H1 (cell line): ENCODE data around the gene CMPK2. TPM values are rescaled to one million over a fixed set of nuclear protein-coding genes. Genes with fewer than 3 reads are reported as not detected.

Experiments
- CTCF ChIA-PET: fragments of 300-600 bp; sonication (Branson Sonifier 250); formaldehyde crosslinking; loops from one replicate; lab custom pipeline; 2021; ENCODE audit not compliant: partially characterized antibody; lab: Charles Lee
- POLR2A ChIA-PET: fragments of 300-600 bp; sonication (Branson Sonifier 250); formaldehyde crosslinking; loops from one replicate; lab custom pipeline; 2021; ENCODE audit warnings: inconsistent platforms; ENCODE audit not compliant: partially characterized antibody; lab: Charles Lee
- DNase-seq, 2 experiments: peaks; one replicate each; pipeline versions ENCODE4 v3.0.0 to v3.0.0-alpha.2; 2010 to 2022; ENCODE audit warnings: low spot score in 2 of 2, low read depth in 1 of 2, mixed read lengths in 1 of 2
- FAIRE-seq: peaks from 2 replicates; lab custom pipeline; 2011; peaks lifted over from hg19 to GRCh38; lab: Jason Lieb, UNC
- H2AFZ ChIP-seq: 2 replicates; pipeline ENCODE4 v1.8.1; 2012; ENCODE audit warnings: low read length, inconsistent platforms
- H2AK5ac ChIP-seq: 2 replicates; pipeline ENCODE4 v1.6.1; 2013; ENCODE audit warnings: low read depth, low read length
- H2BK120ac ChIP-seq: replicated peaks from 2 replicates; pipeline ENCODE3; 2013; ENCODE audit warnings: low read depth, low read length, inconsistent platforms
- H2BK12ac ChIP-seq: 2 replicates; pipeline ENCODE4 v1.6.1; 2013; ENCODE audit warnings: low read depth, low read length
- H2BK15ac ChIP-seq: 2 replicates; pipeline ENCODE4 v1.6.1; 2013; ENCODE audit warnings: low read length
- H2BK20ac ChIP-seq: 2 replicates; pipeline ENCODE4 v1.6.1; 2013; ENCODE audit warnings: low read length
- H2BK5ac ChIP-seq: 2 replicates; pipeline ENCODE4 v1.6.1; 2013; ENCODE audit warnings: low read depth, low read length
- H3K14ac ChIP-seq: 2 replicates; pipeline ENCODE4 v1.6.1; 2013; ENCODE audit warnings: inconsistent platforms; ENCODE audit not compliant: insufficient read length
- H3K18ac ChIP-seq: 2 replicates; pipeline ENCODE4 v1.6.1; 2013; ENCODE audit warnings: low read length; ENCODE audit errors: extremely low read depth
- H3K23ac ChIP-seq: 2 replicates; pipeline ENCODE4 v1.6.1; 2013; ENCODE audit warnings: inconsistent platforms; ENCODE audit not compliant: insufficient read length
- H3K23me2 ChIP-seq: 2 replicates; pipeline ENCODE4 v1.6.1; 2013; ENCODE audit warnings: low read depth, low read length
- H3K27ac ChIP-seq: 2 replicates; pipeline ENCODE4 v1.6.1; 2011; ENCODE audit warnings: low read depth, low read length, inconsistent platforms
- H3K27me3 ChIP-seq, 4 experiments: replicated peaks in 1 of 4; 1 replicate in 1 of 4; 2 replicates in 3 of 4; pipeline versions ENCODE4 v1.6.1 to v1.8.1; 2011 to 2013; ENCODE audit warnings: low read length in 3 of 4, mild to moderate bottlenecking in 3 of 4, inconsistent platforms in 2 of 4, mixed read lengths in 2 of 4, moderate library complexity in 1 of 4; ENCODE audit not compliant: control insufficient read depth in 3 of 4, insufficient read depth in 3 of 4; ENCODE audit errors: extremely low read depth in 1 of 4
- H3K36me3 ChIP-seq, 4 experiments: 2 replicates each; pipeline versions ENCODE4 v1.6.1 to v1.8.1; 2011 to 2013; ENCODE audit warnings: mild to moderate bottlenecking in 4 of 4, low read length in 3 of 4, moderate library complexity in 2 of 4, control low read depth in 1 of 4, inconsistent platforms in 1 of 4; ENCODE audit not compliant: insufficient read depth in 4 of 4, control insufficient read depth in 2 of 4
- H3K4ac ChIP-seq: replicated peaks from 2 replicates; pipeline ENCODE3; 2013; ENCODE audit warnings: low read length, low read depth, mixed read lengths, inconsistent platforms; ENCODE audit not compliant: insufficient read length
- H3K4me1 ChIP-seq, 4 experiments: replicated peaks in 1 of 4; 1 replicate in 1 of 4; 2 replicates in 3 of 4; pipeline versions ENCODE4 v1.6.1 to v1.8.1; 2011 to 2013; ENCODE audit warnings: low read length in 3 of 4, inconsistent platforms in 2 of 4, mixed read lengths in 1 of 4; ENCODE audit not compliant: insufficient read depth in 4 of 4, control insufficient read depth in 3 of 4
- H3K4me2 ChIP-seq, 2 experiments: 2 replicates each; pipeline versions ENCODE4 v1.6.1 to v1.8.1; 2011 to 2013; ENCODE audit warnings: low read depth in 2 of 2, low read length in 2 of 2, control low read depth in 1 of 2, inconsistent platforms in 1 of 2, mild to moderate bottlenecking in 1 of 2; ENCODE audit not compliant: insufficient read depth in 1 of 2
- H3K4me3 ChIP-seq, 4 experiments: fragments of 200-600, 300-600 bp in 1 of 4; sonication (generic), shearing (Covaris generic), sonication (Bioruptor Twin) in 1 of 4; 2 replicates each; pipeline versions ENCODE4 v1.5.1 to v1.8.1; 2011 to 2016; ENCODE audit warnings: low read length in 4 of 4, low read depth in 3 of 4, control low read depth in 2 of 4, inconsistent platforms in 2 of 4, mild to moderate bottlenecking in 2 of 4, mixed read lengths in 1 of 4, moderate library complexity in 1 of 4; ENCODE audit not compliant: insufficient read depth in 2 of 4; ENCODE audit errors: extremely low read depth in 1 of 4
- H3K56ac ChIP-seq: replicated peaks from 2 replicates; pipeline ENCODE3; 2013; ENCODE audit warnings: low read depth, mild to moderate bottlenecking, mixed read lengths, low read length, inconsistent platforms; ENCODE audit not compliant: insufficient read length
- H3K79me1 ChIP-seq: 2 replicates; pipeline ENCODE4 v1.6.1; 2013; ENCODE audit warnings: low read depth, low read length, control low read depth
- H3K79me2 ChIP-seq, 2 experiments: 2 replicates each; pipeline versions ENCODE4 v1.6.1 to v1.8.1; 2012 to 2013; ENCODE audit warnings: low read length in 2 of 2, mild to moderate bottlenecking in 2 of 2, inconsistent platforms in 1 of 2; ENCODE audit not compliant: insufficient read depth in 2 of 2, control insufficient read depth in 1 of 2
- H3K9ac ChIP-seq, 4 experiments: replicated peaks in 1 of 4; 1 replicate in 1 of 4; 2 replicates in 3 of 4; pipeline versions ENCODE4 v1.6.1 to v1.8.1; 2011 to 2013; ENCODE audit warnings: low read depth in 3 of 4, low read length in 3 of 4, control low read depth in 2 of 4, mild to moderate bottlenecking in 2 of 4, moderate library complexity in 2 of 4, inconsistent platforms in 1 of 4; ENCODE audit errors: extremely low read depth in 1 of 4
- H3K9me3 ChIP-seq, 2 experiments: 2 replicates each; pipeline versions ENCODE4 v1.6.1 to v1.8.1; 2012 to 2013; ENCODE audit warnings: mild to moderate bottlenecking in 2 of 2, moderate library complexity in 2 of 2, control low read depth in 1 of 2, inconsistent platforms in 1 of 2, low read depth in 1 of 2, low read length in 1 of 2, mixed read lengths in 1 of 2; ENCODE audit not compliant: insufficient read depth in 2 of 2
- H4K20me1 ChIP-seq, 2 experiments: replicated peaks in 1 of 2; 2 replicates each; pipeline versions ENCODE3 to v1.8.1; 2011 to 2013; ENCODE audit warnings: inconsistent platforms in 2 of 2, low read length in 2 of 2, mild to moderate bottlenecking in 1 of 2; ENCODE audit not compliant: insufficient read depth in 2 of 2, control insufficient read depth in 1 of 2
- H4K5ac ChIP-seq: 2 replicates; pipeline ENCODE4 v1.6.1; 2013; ENCODE audit warnings: low read length, low read depth, mixed read lengths, inconsistent platforms; ENCODE audit not compliant: insufficient read length
- H4K8ac ChIP-seq: 2 replicates; pipeline ENCODE4 v1.8.0; 2013; ENCODE audit warnings: mild to moderate bottlenecking, moderate library complexity, low read length, inconsistent platforms; ENCODE audit not compliant: insufficient read depth; ENCODE audit errors: extremely low read depth
- H4K91ac ChIP-seq: replicated peaks from 2 replicates; pipeline ENCODE3; 2013; ENCODE audit warnings: low read length, mixed read lengths, inconsistent platforms; ENCODE audit not compliant: insufficient read length
- CREB1 ChIP-seq: IDR thresholded peaks from 2 replicates; pipeline ENCODE4 v1.6.1; 2012; ENCODE audit warnings: inconsistent platforms
- KDM5A ChIP-seq: fragments of 200-600 bp; IDR thresholded peaks from 2 replicates; pipeline ENCODE4 v1.7.1; 2012; ENCODE audit warnings: mild to moderate bottlenecking, low read length, inconsistent platforms, mixed read lengths
- POU5F1 ChIP-seq: IDR thresholded peaks from 2 replicates; pipeline ENCODE4 v1.6.1; 2011; ENCODE audit warnings: low read depth, mild to moderate bottlenecking, low read length, moderate library complexity
- RAD21 ChIP-seq, 2 experiments: IDR thresholded peaks in 1 of 2; conservative IDR thresholded peaks in 1 of 2; 2 replicates each; pipeline ENCODE4 v1.6.1; 2011; ENCODE audit warnings: low read depth in 2 of 2, low read length in 2 of 2, improper control_type of control experiment in 1 of 2, inconsistent platforms in 1 of 2, mild to moderate bottlenecking in 1 of 2, moderate library complexity in 1 of 2
- RFX5 ChIP-seq: IDR thresholded peaks from 2 replicates; pipeline ENCODE4 v1.6.1; 2011; ENCODE audit warnings: low read depth, low read length, improper control_type of control experiment, borderline replicate concordance
- SIN3A ChIP-seq, 2 experiments: IDR thresholded peaks in 1 of 2; conservative IDR thresholded peaks in 1 of 2; 2 replicates each; pipeline ENCODE4 v1.6.1; 2011 to 2012; ENCODE audit warnings: low read length in 2 of 2, improper control_type of control experiment in 1 of 2, low read depth in 1 of 2, mild to moderate bottlenecking in 1 of 2
- SIRT6 ChIP-seq: IDR thresholded peaks from one replicate; pipeline ENCODE4 v1.7.1; 2012; ENCODE audit warnings: low read length, inconsistent platforms
- WGBS, 2 experiments: shearing (Covaris generic) in 1 of 2; methylation state at CpG; one replicate each; pipeline versions ENCODE4 v1.1.6 to v1.1.7; 2013 to 2015; ENCODE audit warnings: low lambda C conversion rate in 2 of 2, mixed read lengths in 2 of 2, inconsistent platforms in 1 of 2, low coverage in 1 of 2, missing lambda C conversion rate in 1 of 2; ENCODE audit not compliant: insufficient replicate concordance in 2 of 2, insufficient coverage in 1 of 2, insufficient read length in 1 of 2; ENCODE audit errors: extremely low coverage in 1 of 2, missing lambda C conversion rate in 1 of 2; 5-methylcytosine and 5-hydroxymethylcytosine counted together
- polyA plus RNA-seq, 7 experiments: library from polyadenylated mRNA; depleted of rRNA in 3 of 7; stranded (reverse) in 5 of 7; unstranded in 2 of 7; fragments of >200 nt in 5 of 7; fragments of 200-250 nt in 2 of 7; gene quantifications; 1 replicate in 5 of 7; 2 replicates in 1 of 7; 4 replicates in 1 of 7; pipeline versions ENCODE4 v1.2.1 to v1.2.3, GENCODE V29; 2011 to 2013; ENCODE audit warnings: missing spikeins in 2 of 7, mixed read lengths in 2 of 7
- total RNA-seq: library from RNA; stranded (reverse); fragmentation: NEBNext Ultra II Directional; extraction: Animal tissue kit (Norgen Biotek cat#: 25700); gene quantifications from 2 replicates; pipeline ENCODE4 v1.2.1, GENCODE V29; 2021

The CMPK2 gene
- total and polyA plus RNA-seq, 2 of the 8 experiments (the other 6 are each of a cell fraction or from before 2014, with no cell fraction given) = 0.28 to 0.53 TPM

GRCh38 chr2:6813573-6813972, 52.1 kb downstream of the CMPK2 start:
- no peak overlapping the region for H4K91ac ChIP-seq
- H3K23me2 ChIP-seq = peaks cover 2% of the 10 kb centered on the region; the same call in 1 of the 2 replicates
- no peak overlapping the region for H2AFZ ChIP-seq
- H3K79me1 ChIP-seq = no peaks in the 10 kb centered on the region
- H3K27ac ChIP-seq = no peak overlapping the region
- H3K56ac ChIP-seq = no peak overlapping the region
- H4K5ac ChIP-seq = no peak overlapping the region
- no peak overlapping the region for H3K9ac ChIP-seq
- no peak overlapping the region for H3K4me2 ChIP-seq
- ChIA-PET CTCF (interaction anchor here (1.1 kb wide), 1 partner anchor 22 kb away, joined by 3 read pairs; no protein-coding TSS in a partner anchor), POLR2A (no interaction called here)
- DNase-seq (no peak), FAIRE-seq (no peak)
- H3K27me3 ChIP-seq = peaks cover 0 to 3% (median under 1%) of the 10 kb centered on the region in 4 experiments; a peak in 3 of 7 replicates
- H2AK5ac ChIP-seq = no peak overlapping the region; the same call in 1 of the 2 replicates
- H2BK12ac ChIP-seq = no peak overlapping the region
- WGBS, 2 experiments = 91% methylated on average over 1 of the region's 2 CpGs; no CpG with 5 or more reads in 1 of the 2 experiments
- H3K79me2 ChIP-seq = no peaks in the 10 kb centered on the region
- no peak overlapping the region for H3K18ac ChIP-seq
- H2BK15ac ChIP-seq = no peak overlapping the region
- H3K4me3 ChIP-seq = no peak overlapping the region
- H3K36me3 ChIP-seq = no peaks in the 10 kb centered on the region
- H3K14ac ChIP-seq = no peak overlapping the region
- H4K8ac ChIP-seq = no peak overlapping the region
- H3K9me3 ChIP-seq = no peaks in the 10 kb centered on the region; a peak in 1 of 4 replicates
- TF ChIP-seq POU5F1 (no peak), CREB1 (no peak), SIRT6 (no peak), RFX5 (no peak), KDM5A (no peak), SIN3A (conservative IDR thresholded peaks at IDR 0.05 in 1 of 2, IDR thresholded peaks at IDR 0.05 in 1 of 2; ENCODE audit: low read depth in 1 of 2, low read length in 2 of 2) (no peak), RAD21 (IDR thresholded peaks at IDR 0.05 in 1 of 2, conservative IDR thresholded peaks at IDR 0.05 in 1 of 2; ENCODE audit: low read depth in 2 of 2, low read length in 2 of 2) (no peak)
- no peaks in the 10 kb centered on the region for H4K20me1 ChIP-seq
- no peak overlapping the region; the same call in 1 of the 2 replicates for H2BK20ac ChIP-seq
- H2BK5ac ChIP-seq = 0 out of 2 replicates have a peak overlapping the region, but pooled peaks have one; percentile 12
- peaks cover 0 to 8% (median 3%) of the 10 kb centered on the region in 4 experiments; a peak in 4 of 7 replicates for H3K4me1 ChIP-seq
- H2BK120ac ChIP-seq = no peak overlapping the region
- H3K4ac ChIP-seq = no peak overlapping the region
- H3K23ac ChIP-seq = no peak overlapping the region
